Prostate gland (tissue), 2 donors: ENCODE results near the gene BPIFB2. TPM values are rescaled to one million over a fixed set of nuclear protein-coding genes. Genes with fewer than 3 reads are reported as not detected.

Experiments used
- DNase-seq: peaks from one replicate; pipeline ENCODE4 v3.0.0-alpha.2; 2019; ENCODE audit warnings: low spot score
- H3K27ac ChIP-seq, 2 donors: fragments of 200-600 bp; sonication (generic); 2 replicates each; pipeline ENCODE4 v1.5.1; 2017 to 2019
- H3K27me3 ChIP-seq: fragments of 200-600 bp; sonication (generic); replicated peaks from 2 replicates; pipeline ENCODE4 v1.5.1; 2019; ENCODE audit not compliant: insufficient read depth
- H3K36me3 ChIP-seq, 2 donors: fragments of 200-600 bp; sonication (generic); 1 replicate in 1 of 2; 2 replicates in 1 of 2; pipeline versions ENCODE4 v1.5.1 to v1.8.1; 2017 to 2019
- H3K4me1 ChIP-seq: fragments of 200-600 bp; sonication (generic); replicated peaks from 2 replicates; pipeline ENCODE4 v1.5.1; 2019
- H3K4me3 ChIP-seq, 2 donors: fragments of 200-600 bp; sonication (generic); 2 replicates each; pipeline ENCODE4 v1.5.1; 2017 to 2019
- H3K9me3 ChIP-seq: fragments of 200-600 bp; sonication (generic); 2 replicates; pipeline ENCODE4 v1.5.1; 2017
- POLR2A ChIP-seq: fragments of 450-650 bp; IDR thresholded peaks from one replicate; pipeline ENCODE4 v1.6.1; 2016; ENCODE audit warnings: antibody characterized with exemption, mild to moderate bottlenecking
- POLR2AphosphoS5 ChIP-seq: sonication (generic); formaldehyde crosslinking; IDR thresholded peaks from one replicate; pipeline ENCODE4 v1.6.1; 2017; ENCODE audit warnings: antibody characterized with exemption
- WGBS: methylation state at CpG from one replicate; pipeline ENCODE4 v1.1.5; 2018; 5-methylcytosine and 5-hydroxymethylcytosine counted together
- intact Hi-C: fragments of 100-400 bp; cut with DNase I; formaldehyde crosslinking; loops from one replicate; pipeline ENCODE4 v1.14.2; 2022
- total RNA-seq, 2 donors: library from RNA; depleted of rRNA; stranded (reverse); fragments of >200 nt; gene quantifications; one replicate each; pipeline ENCODE4 v1.1.0, GENCODE V29; 2016
- TF ChIP-seq, protein P1 (sequence below), 4 experiments: fragments of 200-600 bp in 2 of 4; fragments of 450-650 bp in 2 of 4; sonication (generic) in 2 of 4; IDR thresholded peaks; 1 replicate in 3 of 4; 2 replicates in 1 of 4; pipeline ENCODE4 v1.5.1; 2016 to 2019; ENCODE audit warnings: antibody characterized with exemption in 4 of 4, mild to moderate bottlenecking in 2 of 4, moderate library complexity in 2 of 4

BPIFB2 gene
- total RNA-seq, 2 donors from 2014 or later, result 5.1 TPM; not detected in 1

DNA sequence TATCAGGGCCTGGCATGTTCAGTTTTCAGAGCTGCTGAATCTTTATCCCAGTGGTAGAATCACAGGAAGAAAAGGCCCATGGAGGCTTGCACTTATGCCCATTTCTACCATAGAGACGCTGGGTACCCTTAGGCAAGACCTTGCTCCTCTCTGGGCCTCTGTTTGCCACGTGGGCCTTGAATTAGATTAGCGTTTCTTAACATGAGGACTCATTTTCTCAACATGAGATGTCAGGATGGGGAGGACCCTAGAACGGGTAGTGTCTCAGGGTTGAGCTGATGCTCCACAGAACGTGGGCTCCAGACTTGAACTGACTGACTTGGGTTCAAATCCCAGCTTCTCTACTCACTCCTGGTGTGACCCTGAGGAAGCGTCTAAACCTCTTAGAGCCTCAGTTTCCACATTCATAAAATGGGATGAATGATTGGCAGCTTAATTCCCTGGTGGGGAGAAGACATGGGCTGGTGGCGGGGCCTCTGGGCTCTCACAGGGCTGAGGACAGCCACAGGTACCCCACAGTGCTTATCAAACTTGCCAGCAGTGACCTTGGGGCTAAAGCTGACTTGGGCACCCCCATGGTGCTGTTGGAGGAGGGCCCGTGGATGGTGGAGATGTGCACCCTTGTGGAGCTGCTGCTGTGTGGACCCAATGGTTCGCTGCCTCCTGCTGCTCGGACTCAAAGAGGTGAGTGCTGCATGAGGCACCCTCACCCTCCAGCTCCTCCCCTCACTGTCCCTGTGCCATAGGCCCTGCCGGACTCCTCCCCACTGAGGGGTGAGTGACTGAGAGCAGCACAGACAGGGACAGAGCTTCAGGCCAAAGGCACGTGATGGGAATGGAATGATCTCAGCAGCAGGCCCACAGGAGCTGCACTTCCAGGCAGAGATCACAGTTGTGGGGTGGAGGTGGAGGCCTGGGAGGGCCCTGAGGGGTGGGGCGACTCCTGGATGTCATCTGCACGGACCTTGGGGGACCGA is 31.5 kb upstream of the BPIFB2 start:
- Histone ChIP-seq H3K9me3 (no peaks in the 10 kb centered on the region), H3K4me1 (no peaks in the 10 kb centered on the region), H3K36me3 (no peaks in the 10 kb centered on the region), H3K4me3 (no peak overlapping the region), H3K27me3 (no peaks in the 10 kb centered on the region), H3K27ac (no peak overlapping the region)
- DNase-seq, result no peak
- 84% methylated on average over 15 of the region's 15 CpGs for WGBS
- intact Hi-C loops, result no loop called here
- TF ChIP-seq, protein P1, sequence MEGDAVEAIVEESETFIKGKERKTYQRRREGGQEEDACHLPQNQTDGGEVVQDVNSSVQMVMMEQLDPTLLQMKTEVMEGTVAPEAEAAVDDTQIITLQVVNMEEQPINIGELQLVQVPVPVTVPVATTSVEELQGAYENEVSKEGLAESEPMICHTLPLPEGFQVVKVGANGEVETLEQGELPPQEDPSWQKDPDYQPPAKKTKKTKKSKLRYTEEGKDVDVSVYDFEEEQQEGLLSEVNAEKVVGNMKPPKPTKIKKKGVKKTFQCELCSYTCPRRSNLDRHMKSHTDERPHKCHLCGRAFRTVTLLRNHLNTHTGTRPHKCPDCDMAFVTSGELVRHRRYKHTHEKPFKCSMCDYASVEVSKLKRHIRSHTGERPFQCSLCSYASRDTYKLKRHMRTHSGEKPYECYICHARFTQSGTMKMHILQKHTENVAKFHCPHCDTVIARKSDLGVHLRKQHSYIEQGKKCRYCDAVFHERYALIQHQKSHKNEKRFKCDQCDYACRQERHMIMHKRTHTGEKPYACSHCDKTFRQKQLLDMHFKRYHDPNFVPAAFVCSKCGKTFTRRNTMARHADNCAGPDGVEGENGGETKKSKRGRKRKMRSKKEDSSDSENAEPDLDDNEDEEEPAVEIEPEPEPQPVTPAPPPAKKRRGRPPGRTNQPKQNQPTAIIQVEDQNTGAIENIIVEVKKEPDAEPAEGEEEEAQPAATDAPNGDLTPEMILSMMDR (IDR thresholded peaks at IDR 0.05), result no peak
- TF ChIP-seq POLR2AphosphoS5, result no peak
- TF ChIP-seq POLR2A, result no peak

DNA sequence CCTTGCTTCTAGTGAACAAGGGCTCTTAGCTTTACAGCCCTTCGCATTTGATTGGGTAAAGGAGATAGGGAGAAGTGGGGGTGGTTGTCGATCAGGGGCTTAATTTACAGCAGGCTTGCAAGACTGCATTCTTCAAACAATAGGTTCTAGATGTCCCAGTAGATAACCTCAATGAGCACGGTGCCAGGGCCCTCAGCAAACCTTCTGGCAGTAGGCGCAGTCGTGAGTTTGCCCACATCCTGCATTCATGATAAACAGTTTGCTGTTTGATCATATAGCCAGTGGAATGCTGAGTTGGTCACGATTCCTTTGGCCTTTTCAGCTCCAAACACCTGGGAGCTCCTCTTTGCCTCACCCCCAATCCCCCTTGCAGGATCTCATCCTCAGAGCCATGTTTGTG is 30.8 kb upstream of the BPIFB2 start:
- WGBS, result 59% methylated on average over 6 of the region's 6 CpGs
- Histone ChIP-seq H3K27me3 (no peaks in the 10 kb centered on the region), H3K9me3 (no peaks in the 10 kb centered on the region), H3K4me1 (no peaks in the 10 kb centered on the region), H3K4me3 (no peak overlapping the region), H3K36me3 (no peaks in the 10 kb centered on the region), H3K27ac (no peak overlapping the region)
- intact Hi-C loops, result no loop called here
- TF ChIP-seq, protein P1 (IDR thresholded peaks at IDR 0.05), result no peak
- TF ChIP-seq POLR2AphosphoS5 (no peak), POLR2A (no peak)
- DNase-seq, result no peak

DNA sequence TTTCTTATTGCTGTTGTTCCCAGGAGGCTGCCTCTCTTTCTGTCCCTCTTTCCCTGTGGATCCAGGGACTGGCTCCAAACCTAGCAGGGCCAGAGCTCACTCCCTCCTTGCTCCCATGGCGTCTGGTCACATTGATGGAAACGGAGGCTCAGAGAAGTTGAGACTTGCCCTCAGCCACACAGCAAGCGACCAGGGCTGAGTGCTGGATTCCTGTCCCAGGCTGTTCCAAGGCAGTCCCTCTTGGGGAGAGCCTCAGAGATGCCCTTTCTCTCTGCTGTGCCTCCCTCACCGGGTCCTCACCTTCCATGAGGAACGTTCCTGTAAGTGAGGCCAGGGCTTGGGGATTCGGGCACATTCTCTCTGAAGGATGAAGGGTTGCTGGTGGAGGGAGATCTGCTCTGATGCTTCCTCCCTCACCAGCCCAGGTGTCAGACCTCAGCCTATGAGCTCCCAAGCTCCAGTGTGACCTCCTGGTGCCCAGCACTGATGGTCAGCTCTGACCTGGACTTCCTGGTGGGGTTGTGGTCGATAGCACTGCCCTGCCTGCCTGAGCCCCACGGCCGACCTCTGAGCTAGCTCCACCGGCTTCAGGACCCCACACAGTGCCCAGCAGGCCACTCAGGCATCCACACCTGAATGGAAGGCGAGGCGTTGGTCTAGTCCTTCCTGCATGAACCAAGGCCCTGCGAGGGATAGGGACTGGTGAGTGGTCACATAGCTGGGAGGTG is 30.1 kb upstream of the BPIFB2 start:
- no peak for DNase-seq
- Histone ChIP-seq H3K27ac (no peak overlapping the region), H3K4me3 (no peak overlapping the region), H3K36me3 (no peaks in the 10 kb centered on the region), H3K9me3 (no peaks in the 10 kb centered on the region), H3K4me1 (no peaks in the 10 kb centered on the region), H3K27me3 (no peaks in the 10 kb centered on the region)
- intact Hi-C loops, result no loop called here
- 85% methylated on average over 8 of the region's 13 CpGs for WGBS
- TF ChIP-seq, protein P1 (IDR thresholded peaks at IDR 0.05), result no peak
- TF ChIP-seq POLR2AphosphoS5, result no peak
- TF ChIP-seq POLR2A, result no peak

DNA sequence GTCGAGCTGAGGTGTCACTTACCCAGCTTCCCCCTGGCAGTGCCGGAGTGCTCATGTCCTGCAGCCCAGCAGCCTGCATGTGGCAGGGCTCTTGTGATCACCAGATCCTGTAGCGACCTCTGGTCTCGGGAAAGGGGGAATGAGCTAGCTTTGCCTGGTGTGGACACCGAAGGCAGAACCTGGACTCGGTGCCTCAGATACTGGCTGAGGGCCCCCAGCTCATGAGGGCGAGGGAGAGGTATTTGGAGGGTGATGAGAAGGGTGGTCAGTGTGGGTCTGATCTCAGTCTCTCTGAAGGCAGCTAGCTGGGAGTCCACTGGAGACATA is 29.5 kb upstream of the BPIFB2 start:
- 88% methylated on average over 6 of the region's 7 CpGs for WGBS
- H3K4me1 ChIP-seq, result no peaks in the 10 kb centered on the region
- H3K27me3 ChIP-seq, result no peaks in the 10 kb centered on the region
- intact Hi-C loops, result no loop called here
- TF ChIP-seq, protein P1 (IDR thresholded peaks at IDR 0.05), result no peak
- TF ChIP-seq POLR2AphosphoS5 (no peak), POLR2A (no peak)
- no peak overlapping the region for H3K27ac ChIP-seq
- DNase-seq, result no peak
- no peak overlapping the region for H3K4me3 ChIP-seq
- no peaks in the 10 kb centered on the region for H3K9me3 ChIP-seq
- H3K36me3 ChIP-seq, result no peaks in the 10 kb centered on the region
